HEK293 (cell line): ENCODE data around the gene ARL3.

Experiments used
- GLI2 ChIP-seq: fragments of 450-650 bp; formaldehyde crosslinking; IDR thresholded peaks from 2 replicates; pipeline ENCODE4; 2017; ENCODE audit warnings: missing biosample characterization, missing genetic modification characterization, low read depth, borderline replicate concordance
- HOXA7 ChIP-seq: sonication (generic); formaldehyde crosslinking; IDR thresholded peaks from 2 replicates; pipeline ENCODE4 v1.8.1; 2022; ENCODE audit warnings: missing genetic modification reagents, borderline replicate concordance
- SP3 ChIP-seq: fragments of 450-650 bp; formaldehyde crosslinking; IDR thresholded peaks from 2 replicates; pipeline ENCODE4 v1.5.1; 2016; ENCODE audit warnings: missing biosample characterization, missing genetic modification characterization
- ZFHX2 ChIP-seq: fragments of 450-650 bp; formaldehyde crosslinking; conservative IDR thresholded peaks from 2 replicates; pipeline ENCODE4 v1.5.1; 2016; ENCODE audit warnings: missing biosample characterization, missing genetic modification characterization
- ZFP41 ChIP-seq: fragments of 450-650 bp; formaldehyde crosslinking; IDR thresholded peaks from 2 replicates; pipeline ENCODE4 v1.5.1; 2016; ENCODE audit warnings: missing biosample characterization, missing genetic modification characterization, borderline replicate concordance
- ZNF10 ChIP-seq: fragments of 450-650 bp; formaldehyde crosslinking; IDR thresholded peaks from 2 replicates; pipeline ENCODE4 v1.5.1; 2017; ENCODE audit warnings: missing biosample characterization, missing genetic modification characterization
- ZNF121 ChIP-seq: fragments of 450-650 bp; formaldehyde crosslinking; IDR thresholded peaks from 2 replicates; pipeline ENCODE4 v1.5.1; 2016; ENCODE audit warnings: missing biosample characterization, missing genetic modification characterization
- ZNF132 ChIP-seq: fragments of 450-650 bp; formaldehyde crosslinking; IDR thresholded peaks from 2 replicates; pipeline ENCODE4 v1.5.1; 2017; ENCODE audit warnings: missing biosample characterization, missing genetic modification characterization, borderline replicate concordance
- ZNF221 ChIP-seq: fragments of 450-650 bp; formaldehyde crosslinking; IDR thresholded peaks from 2 replicates; pipeline ENCODE4 v1.5.1; 2017; ENCODE audit warnings: missing biosample characterization, missing genetic modification characterization, borderline replicate concordance
- ZNF341 ChIP-seq: fragments of 450-650 bp; formaldehyde crosslinking; IDR thresholded peaks from 2 replicates; pipeline ENCODE4; 2016; ENCODE audit warnings: low read depth, missing biosample characterization, missing genetic modification characterization
- ZNF560 ChIP-seq: fragments of 450-650 bp; formaldehyde crosslinking; IDR thresholded peaks from 2 replicates; pipeline ENCODE4 v1.5.1; 2017; ENCODE audit warnings: missing biosample characterization, missing genetic modification characterization, borderline replicate concordance
- ZNF610 ChIP-seq: fragments of 450-650 bp; formaldehyde crosslinking; IDR thresholded peaks from 2 replicates; pipeline ENCODE4 v1.5.1; 2016; ENCODE audit warnings: missing biosample characterization, missing genetic modification characterization, borderline replicate concordance
- ZNF707 ChIP-seq: fragments of 450-650 bp; formaldehyde crosslinking; IDR thresholded peaks from 2 replicates; pipeline ENCODE4 v1.5.1; 2016; ENCODE audit warnings: missing biosample characterization, missing genetic modification characterization
- ZNF843 ChIP-seq: fragments of 450-650 bp; formaldehyde crosslinking; IDR thresholded peaks from 2 replicates; pipeline ENCODE4 v1.5.1; 2016; ENCODE audit warnings: missing biosample characterization, missing genetic modification characterization
- TF ChIP-seq, protein P1 (sequence below): fragments of 450-650 bp; formaldehyde crosslinking; IDR thresholded peaks from 2 replicates; pipeline ENCODE4 v1.5.1; 2017; ENCODE audit warnings: missing biosample characterization, missing genetic modification characterization
- TF ChIP-seq, protein P2 (sequence below): fragments of 450-650 bp; formaldehyde crosslinking; IDR thresholded peaks from 2 replicates; pipeline ENCODE4 v1.5.1; 2016; ENCODE audit warnings: missing biosample characterization, missing genetic modification characterization
- TF ChIP-seq, protein P3 (sequence below): fragments of 450-650 bp; formaldehyde crosslinking; IDR thresholded peaks from 2 replicates; pipeline ENCODE4 v1.5.1; 2017; ENCODE audit warnings: missing biosample characterization, missing genetic modification characterization
- TF ChIP-seq, protein P4 (sequence below): fragments of 450-650 bp; formaldehyde crosslinking; IDR thresholded peaks from 2 replicates; pipeline ENCODE4 v1.5.1; 2017; ENCODE audit warnings: missing biosample characterization, mild to moderate bottlenecking, missing genetic modification characterization, moderate library complexity
- TF ChIP-seq, protein P5 (sequence below): sonication (generic); formaldehyde crosslinking; IDR thresholded peaks from 2 replicates; pipeline ENCODE4 v1.8.1; 2022; ENCODE audit warnings: mild to moderate bottlenecking, moderate library complexity, missing genetic modification reagents
- TF ChIP-seq, protein P6 (sequence below): fragments of 450-650 bp; formaldehyde crosslinking; IDR thresholded peaks from 2 replicates; pipeline ENCODE4 v1.5.1; 2016; ENCODE audit warnings: missing biosample characterization, missing genetic modification characterization, borderline replicate concordance
- TF ChIP-seq, protein P7 (sequence below): fragments of 450-650 bp; formaldehyde crosslinking; IDR thresholded peaks from 2 replicates; pipeline ENCODE4 v1.5.1; 2016; ENCODE audit warnings: missing biosample characterization, missing genetic modification characterization
- TF ChIP-seq, protein P8 (sequence below): fragments of 450-650 bp; formaldehyde crosslinking; IDR thresholded peaks from 2 replicates; pipeline ENCODE4 v1.5.1; 2016; ENCODE audit warnings: missing biosample characterization, missing genetic modification characterization
- TF ChIP-seq, protein P9 (sequence below): fragments of 450-650 bp; formaldehyde crosslinking; IDR thresholded peaks from 2 replicates; pipeline ENCODE4 v1.5.1; 2017; ENCODE audit warnings: missing biosample characterization, missing genetic modification characterization

The ARL3 gene

DNA sequence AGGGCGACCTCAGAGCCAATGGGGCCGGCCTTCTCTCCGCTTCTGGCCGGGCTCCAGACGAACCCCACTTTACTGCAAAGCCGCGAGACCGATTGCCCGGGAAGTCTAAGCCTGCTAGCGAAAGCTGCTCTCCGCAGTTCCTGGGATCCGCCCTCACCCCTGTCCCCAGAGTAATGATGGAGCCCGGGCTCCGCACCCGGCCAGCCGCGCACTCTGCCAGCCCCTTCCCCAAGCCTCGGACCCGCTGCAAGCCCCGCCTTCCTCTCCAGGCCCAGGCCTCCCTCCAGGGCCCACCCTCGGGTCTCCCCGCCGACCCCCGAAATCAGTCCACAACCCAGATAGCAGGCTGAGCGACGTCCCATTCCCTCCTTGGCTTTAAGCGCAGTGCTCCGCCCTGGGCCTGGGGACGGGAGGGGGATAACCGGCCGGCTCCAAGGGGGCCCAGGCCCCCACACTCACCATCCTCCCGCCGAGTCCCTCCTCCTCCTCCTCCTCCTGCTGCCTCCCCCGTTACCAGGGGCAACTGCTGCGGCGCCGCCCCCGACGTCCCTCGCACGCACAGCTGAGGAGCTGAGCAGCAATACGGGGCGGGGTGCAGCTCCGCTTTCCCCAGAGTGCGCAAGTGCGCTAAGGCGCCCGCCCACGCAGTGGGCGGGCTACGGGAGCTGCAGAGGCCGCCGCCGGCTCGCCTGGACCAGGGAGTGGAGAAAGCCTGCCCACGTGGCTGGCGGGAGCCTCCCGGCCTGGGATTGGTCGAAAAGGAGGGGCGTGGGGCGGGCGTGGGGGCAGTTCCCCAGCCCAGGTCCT is at the start of gene ARL3 (continued):
- TF ChIP-seq, protein P1, sequence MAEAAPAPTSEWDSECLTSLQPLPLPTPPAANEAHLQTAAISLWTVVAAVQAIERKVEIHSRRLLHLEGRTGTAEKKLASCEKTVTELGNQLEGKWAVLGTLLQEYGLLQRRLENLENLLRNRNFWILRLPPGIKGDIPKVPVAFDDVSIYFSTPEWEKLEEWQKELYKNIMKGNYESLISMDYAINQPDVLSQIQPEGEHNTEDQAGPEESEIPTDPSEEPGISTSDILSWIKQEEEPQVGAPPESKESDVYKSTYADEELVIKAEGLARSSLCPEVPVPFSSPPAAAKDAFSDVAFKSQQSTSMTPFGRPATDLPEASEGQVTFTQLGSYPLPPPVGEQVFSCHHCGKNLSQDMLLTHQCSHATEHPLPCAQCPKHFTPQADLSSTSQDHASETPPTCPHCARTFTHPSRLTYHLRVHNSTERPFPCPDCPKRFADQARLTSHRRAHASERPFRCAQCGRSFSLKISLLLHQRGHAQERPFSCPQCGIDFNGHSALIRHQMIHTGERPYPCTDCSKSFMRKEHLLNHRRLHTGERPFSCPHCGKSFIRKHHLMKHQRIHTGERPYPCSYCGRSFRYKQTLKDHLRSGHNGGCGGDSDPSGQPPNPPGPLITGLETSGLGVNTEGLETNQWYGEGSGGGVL (tag by site-specific recombination): peak; percentile 100
- TF ChIP-seq SP3 (tag by site-specific recombination) (peak; percentile 99), ZNF221 (tag by site-specific recombination) (no peak), GLI2 (no peak), ZNF560 (tag by site-specific recombination) (no peak), ZNF341 (peak; percentile 96), ZNF707 (tag by site-specific recombination) (no peak), ZFHX2 (tag by site-specific recombination) (peak; percentile 91), ZNF10 (tag by site-specific recombination) (no peak), ZNF132 (tag by site-specific recombination) (no peak), ZNF843 (tag by site-specific recombination) (peak; percentile 60; the same call in 1 of the 2 replicates), ZFP41 (tag by site-specific recombination) (no peak), ZNF610 (tag by site-specific recombination) (no peak), ZNF121 (tag by site-specific recombination) (no peak), HOXA7 (CRISPR knock-in tag) (no peak)
- TF ChIP-seq, protein P2, sequence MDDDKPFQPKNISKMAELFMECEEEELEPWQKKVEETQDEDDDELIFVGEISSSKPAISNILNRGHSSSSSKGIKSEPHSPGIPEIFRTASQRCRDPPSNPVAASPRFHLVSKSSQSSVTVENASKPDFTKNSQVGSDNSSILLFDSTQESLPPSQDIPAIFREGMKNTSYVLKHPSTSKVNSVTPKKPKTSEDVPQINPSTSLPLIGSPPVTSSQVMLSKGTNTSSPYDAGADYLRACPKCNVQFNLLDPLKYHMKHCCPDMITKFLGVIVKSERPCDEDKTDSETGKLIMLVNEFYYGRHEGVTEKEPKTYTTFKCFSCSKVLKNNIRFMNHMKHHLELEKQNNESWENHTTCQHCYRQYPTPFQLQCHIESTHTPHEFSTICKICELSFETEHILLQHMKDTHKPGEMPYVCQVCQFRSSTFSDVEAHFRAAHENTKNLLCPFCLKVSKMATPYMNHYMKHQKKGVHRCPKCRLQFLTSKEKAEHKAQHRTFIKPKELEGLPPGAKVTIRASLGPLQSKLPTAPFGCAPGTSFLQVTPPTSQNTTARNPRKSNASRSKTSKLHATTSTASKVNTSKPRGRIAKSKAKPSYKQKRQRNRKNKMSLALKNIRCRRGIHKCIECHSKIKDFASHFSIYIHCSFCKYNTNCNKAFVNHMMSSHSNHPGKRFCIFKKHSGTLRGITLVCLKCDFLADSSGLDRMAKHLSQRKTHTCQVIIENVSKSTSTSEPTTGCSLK (tag by site-specific recombination): no peak
- TF ChIP-seq, protein P3, sequence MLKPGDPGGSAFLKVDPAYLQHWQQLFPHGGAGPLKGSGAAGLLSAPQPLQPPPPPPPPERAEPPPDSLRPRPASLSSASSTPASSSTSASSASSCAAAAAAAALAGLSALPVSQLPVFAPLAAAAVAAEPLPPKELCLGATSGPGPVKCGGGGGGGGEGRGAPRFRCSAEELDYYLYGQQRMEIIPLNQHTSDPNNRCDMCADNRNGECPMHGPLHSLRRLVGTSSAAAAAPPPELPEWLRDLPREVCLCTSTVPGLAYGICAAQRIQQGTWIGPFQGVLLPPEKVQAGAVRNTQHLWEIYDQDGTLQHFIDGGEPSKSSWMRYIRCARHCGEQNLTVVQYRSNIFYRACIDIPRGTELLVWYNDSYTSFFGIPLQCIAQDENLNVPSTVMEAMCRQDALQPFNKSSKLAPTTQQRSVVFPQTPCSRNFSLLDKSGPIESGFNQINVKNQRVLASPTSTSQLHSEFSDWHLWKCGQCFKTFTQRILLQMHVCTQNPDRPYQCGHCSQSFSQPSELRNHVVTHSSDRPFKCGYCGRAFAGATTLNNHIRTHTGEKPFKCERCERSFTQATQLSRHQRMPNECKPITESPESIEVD (tag by site-specific recombination): no peak
- TF ChIP-seq, protein P4, sequence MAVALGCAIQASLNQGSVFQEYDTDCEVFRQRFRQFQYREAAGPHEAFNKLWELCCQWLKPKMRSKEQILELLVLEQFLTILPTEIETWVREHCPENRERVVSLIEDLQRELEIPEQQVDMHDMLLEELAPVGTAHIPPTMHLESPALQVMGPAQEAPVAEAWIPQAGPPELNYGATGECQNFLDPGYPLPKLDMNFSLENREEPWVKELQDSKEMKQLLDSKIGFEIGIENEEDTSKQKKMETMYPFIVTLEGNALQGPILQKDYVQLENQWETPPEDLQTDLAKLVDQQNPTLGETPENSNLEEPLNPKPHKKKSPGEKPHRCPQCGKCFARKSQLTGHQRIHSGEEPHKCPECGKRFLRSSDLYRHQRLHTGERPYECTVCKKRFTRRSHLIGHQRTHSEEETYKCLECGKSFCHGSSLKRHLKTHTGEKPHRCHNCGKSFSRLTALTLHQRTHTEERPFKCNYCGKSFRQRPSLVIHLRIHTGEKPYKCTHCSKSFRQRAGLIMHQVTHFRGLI (tag by site-specific recombination): 0 out of 2 replicates have a peak, but pooled peaks have one; percentile 34
- TF ChIP-seq, protein P5, sequence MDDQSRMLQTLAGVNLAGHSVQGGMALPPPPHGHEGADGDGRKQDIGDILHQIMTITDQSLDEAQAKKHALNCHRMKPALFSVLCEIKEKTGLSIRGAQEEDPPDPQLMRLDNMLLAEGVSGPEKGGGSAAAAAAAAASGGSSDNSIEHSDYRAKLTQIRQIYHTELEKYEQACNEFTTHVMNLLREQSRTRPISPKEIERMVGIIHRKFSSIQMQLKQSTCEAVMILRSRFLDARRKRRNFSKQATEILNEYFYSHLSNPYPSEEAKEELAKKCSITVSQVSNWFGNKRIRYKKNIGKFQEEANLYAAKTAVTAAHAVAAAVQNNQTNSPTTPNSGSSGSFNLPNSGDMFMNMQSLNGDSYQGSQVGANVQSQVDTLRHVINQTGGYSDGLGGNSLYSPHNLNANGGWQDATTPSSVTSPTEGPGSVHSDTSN (CRISPR knock-in tag): peak; percentile 72; the same call in 1 of the 2 replicates
- TF ChIP-seq, protein P6, sequence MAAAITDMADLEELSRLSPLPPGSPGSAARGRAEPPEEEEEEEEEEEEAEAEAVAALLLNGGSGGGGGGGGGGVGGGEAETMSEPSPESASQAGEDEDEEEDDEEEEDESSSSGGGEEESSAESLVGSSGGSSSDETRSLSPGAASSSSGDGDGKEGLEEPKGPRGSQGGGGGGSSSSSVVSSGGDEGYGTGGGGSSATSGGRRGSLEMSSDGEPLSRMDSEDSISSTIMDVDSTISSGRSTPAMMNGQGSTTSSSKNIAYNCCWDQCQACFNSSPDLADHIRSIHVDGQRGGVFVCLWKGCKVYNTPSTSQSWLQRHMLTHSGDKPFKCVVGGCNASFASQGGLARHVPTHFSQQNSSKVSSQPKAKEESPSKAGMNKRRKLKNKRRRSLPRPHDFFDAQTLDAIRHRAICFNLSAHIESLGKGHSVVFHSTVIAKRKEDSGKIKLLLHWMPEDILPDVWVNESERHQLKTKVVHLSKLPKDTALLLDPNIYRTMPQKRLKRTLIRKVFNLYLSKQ (tag by site-specific recombination): no peak
- TF ChIP-seq, protein P7, sequence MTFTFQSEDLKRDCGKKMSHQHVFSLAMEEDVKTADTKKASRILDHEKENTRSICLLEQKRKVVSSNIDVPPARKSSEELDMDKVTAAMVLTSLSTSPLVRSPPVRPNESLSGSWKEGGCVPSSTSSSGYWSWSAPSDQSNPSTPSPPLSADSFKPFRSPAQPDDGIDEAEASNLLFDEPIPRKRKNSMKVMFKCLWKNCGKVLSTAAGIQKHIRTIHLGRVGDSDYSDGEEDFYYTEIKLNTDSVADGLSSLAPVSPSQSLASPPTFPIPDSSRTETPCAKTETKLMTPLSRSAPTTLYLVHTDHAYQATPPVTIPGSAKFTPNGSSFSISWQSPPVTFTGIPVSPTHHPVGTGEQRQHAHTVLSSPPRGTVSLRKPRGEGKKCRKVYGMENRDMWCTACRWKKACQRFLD (tag by site-specific recombination): peak; percentile 74; the same call in 1 of the 2 replicates
- TF ChIP-seq, protein P8, sequence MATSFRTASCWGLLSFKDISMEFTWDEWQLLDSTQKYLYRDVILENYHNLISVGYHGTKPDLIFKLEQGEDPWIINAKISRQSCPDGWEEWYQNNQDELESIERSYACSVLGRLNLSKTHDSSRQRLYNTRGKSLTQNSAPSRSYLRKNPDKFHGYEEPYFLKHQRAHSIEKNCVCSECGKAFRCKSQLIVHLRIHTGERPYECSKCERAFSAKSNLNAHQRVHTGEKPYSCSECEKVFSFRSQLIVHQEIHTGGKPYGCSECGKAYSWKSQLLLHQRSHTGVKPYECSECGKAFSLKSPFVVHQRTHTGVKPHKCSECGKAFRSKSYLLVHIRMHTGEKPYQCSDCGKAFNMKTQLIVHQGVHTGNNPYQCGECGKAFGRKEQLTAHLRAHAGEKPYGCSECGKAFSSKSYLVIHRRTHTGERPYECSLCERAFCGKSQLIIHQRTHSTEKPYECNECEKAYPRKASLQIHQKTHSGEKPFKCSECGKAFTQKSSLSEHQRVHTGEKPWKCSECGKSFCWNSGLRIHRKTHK (tag by site-specific recombination): no peak
- TF ChIP-seq, protein P9, sequence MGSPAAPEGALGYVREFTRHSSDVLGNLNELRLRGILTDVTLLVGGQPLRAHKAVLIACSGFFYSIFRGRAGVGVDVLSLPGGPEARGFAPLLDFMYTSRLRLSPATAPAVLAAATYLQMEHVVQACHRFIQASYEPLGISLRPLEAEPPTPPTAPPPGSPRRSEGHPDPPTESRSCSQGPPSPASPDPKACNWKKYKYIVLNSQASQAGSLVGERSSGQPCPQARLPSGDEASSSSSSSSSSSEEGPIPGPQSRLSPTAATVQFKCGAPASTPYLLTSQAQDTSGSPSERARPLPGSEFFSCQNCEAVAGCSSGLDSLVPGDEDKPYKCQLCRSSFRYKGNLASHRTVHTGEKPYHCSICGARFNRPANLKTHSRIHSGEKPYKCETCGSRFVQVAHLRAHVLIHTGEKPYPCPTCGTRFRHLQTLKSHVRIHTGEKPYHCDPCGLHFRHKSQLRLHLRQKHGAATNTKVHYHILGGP (tag by site-specific recombination): no peak
